Rectal smooth muscle tissue (tissue), 1 donor: ENCODE data around the gene ARHGAP22.

Experiments used
- H3K27ac ChIP-seq: one replicate; pipeline ENCODE4 v1.7.0; 2013; ENCODE audit warnings: low read depth, low read length, inconsistent platforms
- H3K27me3 ChIP-seq: one replicate; pipeline ENCODE4 v1.7.0; 2013; ENCODE audit warnings: low read length; ENCODE audit not compliant: control insufficient read depth, insufficient read depth
- H3K36me3 ChIP-seq: one replicate; pipeline ENCODE4 v1.7.0; 2013; ENCODE audit warnings: low read length; ENCODE audit not compliant: control insufficient read depth, insufficient read depth
- H3K4me1 ChIP-seq: one replicate; pipeline ENCODE4 v1.7.0; 2013; ENCODE audit warnings: low read length; ENCODE audit not compliant: control insufficient read depth, insufficient read depth
- H3K4me3 ChIP-seq: one replicate; pipeline ENCODE4 v1.7.0; 2013; ENCODE audit warnings: low read length
- H3K9ac ChIP-seq: one replicate; pipeline ENCODE4 v1.7.0; 2013; ENCODE audit warnings: low read length

Gene ARHGAP22

GRCh38 chr10:48550071-48550691 is 54.7 kb downstream of the ARHGAP22 start:
- Histone ChIP-seq H3K4me1 (peaks cover 1% of the 10 kb centered on the region), H3K4me3 (no peak overlapping the region)

GRCh38 chr10:48549236-48549635 is 55.6 kb downstream of the ARHGAP22 start:
- Histone ChIP-seq H3K4me3 (no peak overlapping the region), H3K36me3 (no peaks in the 10 kb centered on the region), H3K4me1 (no peaks in the 10 kb centered on the region), H3K27ac (no peak overlapping the region), H3K9ac (no peak overlapping the region), H3K27me3 (no peaks in the 10 kb centered on the region)

More at GRCh38 chr10:48550071-48550691, 54.7 kb downstream of the ARHGAP22 start:
- Histone ChIP-seq H3K36me3 (no peaks in the 10 kb centered on the region), H3K9ac (no peak overlapping the region), H3K27me3 (no peaks in the 10 kb centered on the region), H3K27ac (no peak overlapping the region)

GRCh38 chr10:48548531-48549135 is 56.2 kb downstream of the ARHGAP22 start:
- H3K4me3 ChIP-seq, result no peak overlapping the region
- H3K4me1 ChIP-seq, result no peaks in the 10 kb centered on the region
- H3K9ac ChIP-seq, result no peak overlapping the region
- no peaks in the 10 kb centered on the region for H3K27me3 ChIP-seq
- H3K36me3 ChIP-seq, result no peaks in the 10 kb centered on the region
- H3K27ac ChIP-seq, result no peak overlapping the region

- H3K36me3 ChIP-seq, result no peaks in the 10 kb centered on the region
- no peak overlapping the region for H3K9ac ChIP-seq
- H3K4me3 ChIP-seq, result no peak overlapping the region
- no peak overlapping the region for H3K27ac ChIP-seq
- no peaks in the 10 kb centered on the region for H3K4me1 ChIP-seq
- no peaks in the 10 kb centered on the region for H3K27me3 ChIP-seq
Observed at GRCh38 chr10:48547981-48548380, 56.9 kb downstream of the ARHGAP22 start.

- Histone ChIP-seq H3K9ac (no peak overlapping the region), H3K27me3 (no peaks in the 10 kb centered on the region), H3K4me1 (no peaks in the 10 kb centered on the region), H3K4me3 (no peak overlapping the region), H3K36me3 (no peaks in the 10 kb centered on the region), H3K27ac (no peak overlapping the region)
Observed at GRCh38 chr10:48547061-48547895, 57.6 kb downstream of the ARHGAP22 start.

- Histone ChIP-seq H3K9ac (no peak overlapping the region), H3K27ac (no peak overlapping the region), H3K4me3 (no peak overlapping the region), H3K27me3 (no peaks in the 10 kb centered on the region), H3K4me1 (no peaks in the 10 kb centered on the region), H3K36me3 (no peaks in the 10 kb centered on the region)
Observed at GRCh38 chr10:48545462-48546145, 59.3 kb downstream of the ARHGAP22 start.

- no peak overlapping the region for H3K9ac ChIP-seq
- no peak overlapping the region for H3K4me3 ChIP-seq
- H3K36me3 ChIP-seq, result no peaks in the 10 kb centered on the region
- H3K27me3 ChIP-seq, result no peaks in the 10 kb centered on the region
- H3K27ac ChIP-seq, result no peak overlapping the region
- no peaks in the 10 kb centered on the region for H3K4me1 ChIP-seq
Observed at GRCh38 chr10:48543182-48543844, 61.6 kb downstream of the ARHGAP22 start.

- no peak overlapping the region for H3K27ac ChIP-seq
- no peaks in the 10 kb centered on the region for H3K27me3 ChIP-seq
- H3K4me1 ChIP-seq, result no peaks in the 10 kb centered on the region
- no peak overlapping the region for H3K4me3 ChIP-seq
- H3K9ac ChIP-seq, result no peak overlapping the region
- H3K36me3 ChIP-seq, result no peaks in the 10 kb centered on the region
Observed at GRCh38 chr10:48542471-48543181, 62.2 kb downstream of the ARHGAP22 start.

GRCh38 chr10:48541144-48541795 is 63.6 kb downstream of the ARHGAP22 start:
- Histone ChIP-seq H3K36me3 (no peaks in the 10 kb centered on the region), H3K4me1 (no peaks in the 10 kb centered on the region), H3K4me3 (no peak overlapping the region), H3K27me3 (no peaks in the 10 kb centered on the region), H3K27ac (no peak overlapping the region), H3K9ac (no peak overlapping the region)

GRCh38 chr10:48538611-48539010 is 66.3 kb downstream of the ARHGAP22 start:
- H3K27ac ChIP-seq, result no peak overlapping the region
- H3K4me3 ChIP-seq, result no peak overlapping the region
- no peaks in the 10 kb centered on the region for H3K4me1 ChIP-seq
- H3K36me3 ChIP-seq, result no peaks in the 10 kb centered on the region
- no peak overlapping the region for H3K9ac ChIP-seq
- H3K27me3 ChIP-seq, result no peaks in the 10 kb centered on the region
